HEK293 (cell line): Measurements from ENCODE around the gene TCF7L2.

Experiments
- ATF2 ChIP-seq: fragments of 450-650 bp; formaldehyde crosslinking; IDR thresholded peaks from 2 replicates; pipeline ENCODE4 v1.5.1; 2016; ENCODE audit warnings: missing biosample characterization, missing genetic modification characterization, low read depth
- CTCF ChIP-seq: fragments of 450-650 bp; formaldehyde crosslinking; IDR thresholded peaks from 2 replicates; pipeline ENCODE4 v1.5.1; 2016; ENCODE audit warnings: missing biosample characterization, missing genetic modification characterization
- HIC1 ChIP-seq: fragments of 450-650 bp; formaldehyde crosslinking; IDR thresholded peaks from 2 replicates; pipeline ENCODE4 v1.5.1; 2016; ENCODE audit warnings: missing biosample characterization, missing genetic modification characterization
- KLF10 ChIP-seq: fragments of 450-650 bp; IDR thresholded peaks from 2 replicates; pipeline ENCODE4 v1.5.1; 2018; ENCODE audit warnings: missing biosample characterization, mild to moderate bottlenecking, missing genetic modification characterization
- MEIS1 ChIP-seq: sonication (generic); formaldehyde crosslinking; IDR thresholded peaks from 2 replicates; pipeline ENCODE4 v1.8.1; 2022; ENCODE audit warnings: missing genetic modification reagents, mild to moderate bottlenecking, borderline replicate concordance
- MZF1 ChIP-seq: fragments of 450-650 bp; formaldehyde crosslinking; IDR thresholded peaks from 2 replicates; pipeline ENCODE4 v1.5.1; 2017; ENCODE audit warnings: missing biosample characterization, missing genetic modification characterization, borderline replicate concordance
- SCRT1 ChIP-seq: fragments of 450-650 bp; formaldehyde crosslinking; IDR thresholded peaks from 2 replicates; pipeline ENCODE4 v1.5.1; 2016; ENCODE audit warnings: missing biosample characterization, missing genetic modification characterization, borderline replicate concordance
- TCF7L2 ChIP-seq: IDR thresholded peaks from 2 replicates; pipeline ENCODE4 v1.6.1; 2011; ENCODE audit warnings: low read depth, mild to moderate bottlenecking, inconsistent platforms, low read length, moderate library complexity, borderline replicate concordance
- ZEB2 ChIP-seq: fragments of 450-650 bp; formaldehyde crosslinking; IDR thresholded peaks from 2 replicates; pipeline ENCODE4 v1.5.1; 2016; ENCODE audit warnings: missing biosample characterization, missing genetic modification characterization
- ZFP3 ChIP-seq: fragments of 450-650 bp; formaldehyde crosslinking; IDR thresholded peaks from 2 replicates; pipeline ENCODE4 v1.5.1; 2016; ENCODE audit warnings: low read depth, missing biosample characterization, missing genetic modification characterization
- ZFP37 ChIP-seq: fragments of 450-650 bp; formaldehyde crosslinking; IDR thresholded peaks from 2 replicates; pipeline ENCODE4 v1.5.1; 2016; ENCODE audit warnings: missing biosample characterization, missing genetic modification characterization
- ZNF121 ChIP-seq: fragments of 450-650 bp; formaldehyde crosslinking; IDR thresholded peaks from 2 replicates; pipeline ENCODE4 v1.5.1; 2016; ENCODE audit warnings: missing biosample characterization, missing genetic modification characterization
- ZNF202 ChIP-seq: fragments of 450-650 bp; formaldehyde crosslinking; IDR thresholded peaks from 2 replicates; pipeline ENCODE4 v1.5.1; 2016; ENCODE audit warnings: missing biosample characterization, missing genetic modification characterization, borderline replicate concordance
- ZNF26 ChIP-seq: fragments of 450-650 bp; formaldehyde crosslinking; IDR thresholded peaks from 2 replicates; pipeline ENCODE4 v1.5.1; 2016; ENCODE audit warnings: missing biosample characterization, missing genetic modification characterization
- ZNF362 ChIP-seq: fragments of 450-650 bp; formaldehyde crosslinking; IDR thresholded peaks from 2 replicates; pipeline ENCODE4 v1.5.1; 2016; ENCODE audit warnings: missing biosample characterization, missing genetic modification characterization
- ZNF404 ChIP-seq: fragments of 450-650 bp; formaldehyde crosslinking; IDR thresholded peaks from 2 replicates; pipeline ENCODE4 v1.5.1; 2017; ENCODE audit warnings: missing biosample characterization, missing genetic modification characterization
- ZNF423 ChIP-seq: fragments of 450-650 bp; formaldehyde crosslinking; IDR thresholded peaks from 2 replicates; pipeline ENCODE4 v1.5.1; 2016; ENCODE audit warnings: missing biosample characterization, missing genetic modification characterization
- ZNF513 ChIP-seq: fragments of 450-650 bp; IDR thresholded peaks from 2 replicates; pipeline ENCODE4 v1.5.1; 2018; ENCODE audit warnings: missing biosample characterization, missing genetic modification characterization
- ZNF514 ChIP-seq: fragments of 450-650 bp; formaldehyde crosslinking; IDR thresholded peaks from 2 replicates; pipeline ENCODE4 v1.5.1; 2016; ENCODE audit warnings: missing biosample characterization, missing genetic modification characterization
- ZNF580 ChIP-seq: fragments of 450-650 bp; formaldehyde crosslinking; IDR thresholded peaks from 2 replicates; pipeline ENCODE4 v1.5.1; 2016; ENCODE audit warnings: missing biosample characterization, missing genetic modification characterization
- ZNF623 ChIP-seq: fragments of 450-650 bp; formaldehyde crosslinking; IDR thresholded peaks from 2 replicates; pipeline ENCODE4 v1.5.1; 2016; ENCODE audit warnings: missing biosample characterization, missing genetic modification characterization
- ZNF639 ChIP-seq: fragments of 450-650 bp; formaldehyde crosslinking; IDR thresholded peaks from 2 replicates; pipeline ENCODE4 v1.5.1; 2016; ENCODE audit warnings: missing biosample characterization, missing genetic modification characterization
- ZSCAN5A ChIP-seq: fragments of 450-650 bp; formaldehyde crosslinking; IDR thresholded peaks from 2 replicates; pipeline ENCODE4 v1.5.1; 2016; ENCODE audit warnings: missing biosample characterization, missing genetic modification characterization

TCF7L2 gene

GRCh38 chr10:112951359-112952281, 1.6 kb downstream of the TCF7L2 start (continued):
- TF ChIP-seq ZNF580 (0 out of 2 replicates have a peak, but pooled peaks have one; percentile 63), ZFP3 (tag by site-specific recombination) (no peak), TCF7L2 (no peak), HIC1 (tag by site-specific recombination) (no peak), MEIS1 (CRISPR knock-in tag) (no peak), ZNF423 (tag by site-specific recombination) (peak; percentile 65; the same call in 1 of the 2 replicates), CTCF (tag by site-specific recombination) (no peak), SCRT1 (no peak), ZEB2 (tag by site-specific recombination) (peak; percentile 83), ATF2 (tag by site-specific recombination) (no peak), ZNF362 (tag by site-specific recombination) (no peak), ZNF121 (peak; percentile 18; the same call in 1 of the 2 replicates), ZNF514 (tag by site-specific recombination) (no peak), MZF1 (tag by site-specific recombination) (peak; percentile 38; the same call in 1 of the 2 replicates), ZSCAN5A (tag by site-specific recombination) (no peak), ZNF202 (tag by site-specific recombination) (no peak), ZNF639 (peak; percentile 80; the same call in 1 of the 2 replicates), ZNF513 (tag by site-specific recombination) (no peak), ZNF623 (tag by site-specific recombination) (no peak), KLF10 (peak; percentile 83), ZNF404 (tag by site-specific recombination) (no peak), ZFP37 (no peak), ZNF26 (tag by site-specific recombination) (no peak)
